GM18870 (cell line): ENCODE measurements around the gene FYCO1.

Experiments
- ATAC-seq: cut with Tn5 transposase; IDR thresholded peaks from one replicate; pipeline ENCODE4 v1.9.1; 2021; ENCODE audit warnings: moderate library complexity; ENCODE audit not compliant: unreplicated experiment

The FYCO1 gene

GRCh38 chr3:45984331-45985312 is 11.0 kb downstream of the FYCO1 start:
- no peak for ATAC-seq

DNA sequence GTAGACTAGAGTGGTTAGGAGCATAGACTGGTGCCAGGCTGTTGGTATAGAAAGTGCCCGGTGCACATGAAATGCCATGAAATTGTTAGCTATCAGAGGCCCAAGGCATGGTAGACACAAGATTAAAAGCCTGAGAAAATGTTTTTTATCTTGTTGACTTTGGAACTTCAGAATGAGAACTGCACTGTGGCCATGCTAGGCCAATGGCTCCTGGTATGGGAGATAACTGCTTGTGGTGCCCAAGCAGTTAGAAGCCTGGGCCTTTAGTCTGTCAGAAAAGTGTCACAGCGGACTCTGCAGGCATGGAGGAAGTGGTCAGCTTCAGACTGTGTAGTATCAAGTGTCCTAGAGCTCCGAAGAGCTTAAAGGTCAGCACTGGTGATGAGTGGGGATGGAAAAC is 11.9 kb downstream of the FYCO1 start:
- no peak for ATAC-seq

DNA sequence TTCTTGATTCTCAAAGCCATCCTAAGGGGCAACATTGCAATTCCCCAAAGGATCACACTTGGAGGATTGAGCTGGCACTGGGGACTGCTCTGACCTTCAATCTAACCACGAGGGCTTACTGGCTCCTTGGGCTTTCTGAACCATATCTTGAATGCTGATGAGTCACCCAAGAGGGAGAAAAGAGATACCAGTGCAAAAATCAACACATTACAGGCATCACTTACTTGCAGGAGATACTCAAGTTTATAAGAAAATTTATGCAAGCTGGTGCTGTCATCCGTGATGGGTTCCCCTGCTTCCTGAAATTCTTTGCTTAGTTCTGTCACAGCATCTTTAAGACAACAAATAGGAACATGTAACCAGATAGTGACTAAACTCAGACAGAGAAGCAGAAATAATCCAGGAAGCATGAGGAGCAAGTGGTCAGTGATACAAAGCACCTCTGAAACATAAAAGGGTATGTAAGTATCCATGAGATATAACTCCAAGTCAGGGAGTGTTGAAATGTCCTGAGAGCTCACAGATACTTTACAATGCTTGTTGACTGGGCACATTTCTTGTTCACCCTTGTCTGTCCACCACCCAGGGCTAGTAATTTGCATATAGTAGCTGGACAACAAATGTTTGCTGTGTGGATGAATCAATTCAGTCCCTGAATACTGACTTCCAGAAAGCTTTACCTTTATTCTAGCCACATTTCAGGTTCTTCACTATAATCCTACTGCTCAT is 14.1 kb downstream of the FYCO1 start:
- ATAC-seq: no peak

- no peak for ATAC-seq
Observed at GRCh38 chr3:45980819-45981218, 14.8 kb downstream of the FYCO1 start.

DNA sequence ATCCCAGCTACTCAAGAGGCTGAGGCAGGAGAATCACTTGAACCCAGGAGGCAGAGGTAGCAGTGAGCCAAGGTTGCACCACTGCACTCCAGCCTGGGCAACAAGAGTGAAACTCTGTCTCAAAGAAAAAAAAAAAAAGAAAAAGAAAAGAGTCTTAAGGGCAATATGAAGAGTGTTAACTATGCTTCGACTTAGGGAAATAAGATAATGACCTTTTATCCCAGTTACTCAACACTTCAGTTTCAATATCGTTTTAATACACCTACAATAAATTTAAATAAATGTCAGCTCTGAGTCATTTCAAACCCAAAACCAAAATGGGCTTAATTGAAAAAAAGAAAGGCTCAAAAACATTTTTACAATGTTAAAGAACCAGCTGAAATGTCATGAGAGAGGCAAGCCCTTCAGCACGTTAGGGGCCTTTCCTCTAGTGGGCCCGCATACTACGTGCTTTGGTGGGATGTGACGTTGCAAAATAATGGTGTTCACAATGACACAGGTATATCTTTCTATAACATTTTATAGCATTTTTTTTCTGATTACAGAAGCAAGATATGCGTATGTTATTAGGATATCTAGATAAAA is 15.3 kb downstream of the FYCO1 start:
- ATAC-seq: no peak

DNA sequence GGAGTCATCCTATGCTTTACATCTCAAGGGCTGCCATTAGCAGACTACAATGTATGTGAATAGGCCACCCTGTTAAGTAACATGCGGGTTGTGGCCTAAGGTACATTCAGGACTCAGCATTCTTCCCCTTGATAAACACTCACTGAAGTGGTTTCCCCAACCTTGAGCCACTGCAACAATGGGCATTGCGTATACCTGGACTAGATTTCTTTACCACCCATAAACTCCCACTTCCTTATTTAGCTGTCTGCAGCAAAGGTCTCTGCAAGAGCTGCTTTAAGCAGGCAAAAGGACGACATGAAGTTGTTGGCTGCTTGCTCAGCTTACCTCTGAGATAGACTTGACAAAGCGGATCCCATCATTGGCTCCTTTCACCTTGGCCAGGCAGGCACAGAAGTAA is 16.2 kb downstream of the FYCO1 start:
- ATAC-seq: no peak

- ATAC-seq: no peak
Observed at GRCh38 chr3:45978006-45978761, 17.4 kb downstream of the FYCO1 start.

DNA sequence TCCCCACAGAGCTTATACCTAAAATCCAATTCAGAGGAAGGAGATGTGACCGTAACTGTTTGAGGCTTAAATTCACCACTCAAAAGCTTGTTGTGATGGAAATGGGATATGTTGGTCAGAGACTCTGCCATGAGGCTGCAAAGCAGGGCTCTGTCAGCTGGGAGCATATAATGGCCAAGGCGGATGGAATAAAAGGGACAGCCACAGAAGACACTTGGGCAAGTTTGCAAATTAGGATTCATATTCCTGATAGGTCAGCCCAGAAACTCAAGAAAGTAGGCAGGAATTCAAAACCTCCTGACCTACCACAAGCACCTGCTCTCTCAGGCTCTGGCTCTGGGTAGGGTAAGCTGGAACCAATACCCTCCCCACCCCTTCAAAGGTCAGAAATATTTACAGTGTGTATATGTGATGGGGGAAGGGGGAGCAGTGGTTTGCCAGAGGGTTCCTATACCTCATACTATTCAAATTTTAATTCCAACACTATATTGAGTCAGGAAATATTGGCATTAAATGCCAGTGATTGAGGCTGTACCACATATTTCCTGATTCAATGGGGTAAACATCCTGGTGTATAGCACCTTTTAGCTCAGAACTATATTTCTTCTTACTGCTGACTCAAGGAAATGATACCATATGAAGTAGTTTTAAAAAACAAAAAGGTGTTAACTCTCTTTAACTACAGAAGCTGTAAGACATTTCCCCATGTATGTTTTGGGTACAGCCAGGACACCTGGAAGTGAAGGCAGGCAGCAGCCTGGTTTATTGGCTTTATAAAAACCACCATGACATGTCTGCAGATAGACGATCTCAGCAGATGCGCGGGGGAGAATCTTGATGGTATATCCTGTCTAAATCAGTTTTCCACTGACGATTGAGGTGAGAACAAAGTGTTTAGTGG is 19.2 kb downstream of the FYCO1 start:
- ATAC-seq: no peak

GRCh38 chr3:45975686-45976085 is 19.9 kb downstream of the FYCO1 start:
- ATAC-seq: no peak

- ATAC-seq: no peak
Observed at GRCh38 chr3:45974686-45975085, 20.9 kb downstream of the FYCO1 start.

DNA sequence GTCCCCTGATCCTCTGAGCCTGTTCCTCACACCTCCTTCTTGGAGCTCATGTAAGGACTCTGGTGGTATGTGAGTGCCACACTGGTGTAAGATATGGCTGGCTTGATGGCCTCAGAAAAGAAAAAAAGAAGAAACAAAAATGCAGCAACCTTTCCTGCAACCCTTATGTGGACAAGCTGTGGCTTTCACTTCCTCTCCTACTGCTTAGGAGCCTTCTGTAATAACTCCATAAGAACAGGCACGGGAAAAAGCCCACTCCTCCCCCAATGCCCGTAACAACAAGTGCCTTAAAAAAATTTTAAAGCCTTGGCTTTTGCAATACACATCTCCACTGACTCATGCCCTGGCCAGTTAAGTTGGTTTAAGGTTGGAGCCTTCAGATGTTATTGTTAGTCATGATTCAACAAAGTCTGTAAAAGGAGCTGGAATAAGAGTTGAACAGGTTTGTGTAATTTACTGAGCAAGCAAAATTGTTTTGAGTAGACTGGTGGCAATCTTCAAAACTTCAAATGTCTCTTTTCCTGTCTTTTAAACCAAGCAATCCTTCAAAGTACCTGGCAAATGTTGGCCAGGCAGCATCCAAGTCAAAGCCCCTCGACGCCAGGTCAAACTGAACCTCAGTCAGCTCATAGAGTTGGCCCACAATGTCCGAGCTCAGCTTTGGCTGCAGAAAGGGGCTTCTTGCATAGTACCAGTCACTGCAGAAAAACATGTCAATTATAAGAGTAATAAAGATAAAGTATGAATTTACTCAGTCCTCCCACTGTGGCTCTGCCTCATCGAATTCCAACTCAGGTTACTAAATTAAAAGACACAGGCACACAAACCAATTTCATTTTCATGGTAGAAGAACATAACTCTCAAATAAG is 22.9 kb downstream of the FYCO1 start:
- ATAC-seq: no peak

GRCh38 chr3:45969953-45970352 is 25.7 kb downstream of the FYCO1 start:
- no peak for ATAC-seq

DNA sequence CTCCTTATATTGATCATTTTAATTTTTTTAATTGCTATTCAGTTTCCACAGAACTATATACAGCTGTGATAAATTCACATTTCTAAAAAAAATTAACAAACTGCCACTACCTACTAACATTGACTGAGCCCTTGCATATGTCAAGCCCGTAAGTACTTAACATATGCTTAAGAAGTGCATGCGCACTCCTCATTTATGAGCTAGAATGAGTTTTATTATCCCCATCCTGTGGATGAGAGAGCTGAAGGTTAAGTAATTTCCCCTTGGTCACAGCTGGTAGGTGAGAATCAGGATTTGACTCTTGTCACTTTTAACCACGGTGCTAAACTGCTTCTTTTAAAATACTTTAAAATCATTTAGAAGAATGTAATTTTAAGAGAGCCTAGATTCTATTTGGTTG is 26.5 kb downstream of the FYCO1 start:
- ATAC-seq: no peak

- no peak for ATAC-seq
Observed at GRCh38 chr3:45968706-45969105, 26.9 kb downstream of the FYCO1 start.

GRCh38 chr3:45968149-45968548 is 27.5 kb downstream of the FYCO1 start:
- ATAC-seq: no peak

DNA sequence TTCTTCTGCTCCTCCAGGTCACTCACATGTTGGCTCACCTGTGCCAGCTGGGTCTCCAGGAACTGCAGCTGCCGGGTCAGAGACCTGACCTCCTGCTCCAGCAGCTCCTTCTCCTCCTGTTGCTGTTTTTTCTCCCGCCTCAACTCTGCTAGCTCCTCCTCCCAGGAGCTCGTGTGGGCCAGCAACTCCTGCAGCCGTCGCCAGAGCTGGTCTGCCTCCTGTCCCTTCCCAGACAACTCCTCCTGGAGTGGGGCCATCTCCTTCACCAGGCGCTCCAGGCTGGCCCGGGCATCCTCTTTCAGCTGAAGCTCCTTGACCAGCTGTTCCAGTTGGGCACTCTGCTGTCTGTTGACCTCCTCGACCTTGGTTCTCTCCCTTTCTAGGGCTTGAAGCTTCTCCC is 27.9 kb downstream of the FYCO1 start:
- no peak for ATAC-seq

DNA sequence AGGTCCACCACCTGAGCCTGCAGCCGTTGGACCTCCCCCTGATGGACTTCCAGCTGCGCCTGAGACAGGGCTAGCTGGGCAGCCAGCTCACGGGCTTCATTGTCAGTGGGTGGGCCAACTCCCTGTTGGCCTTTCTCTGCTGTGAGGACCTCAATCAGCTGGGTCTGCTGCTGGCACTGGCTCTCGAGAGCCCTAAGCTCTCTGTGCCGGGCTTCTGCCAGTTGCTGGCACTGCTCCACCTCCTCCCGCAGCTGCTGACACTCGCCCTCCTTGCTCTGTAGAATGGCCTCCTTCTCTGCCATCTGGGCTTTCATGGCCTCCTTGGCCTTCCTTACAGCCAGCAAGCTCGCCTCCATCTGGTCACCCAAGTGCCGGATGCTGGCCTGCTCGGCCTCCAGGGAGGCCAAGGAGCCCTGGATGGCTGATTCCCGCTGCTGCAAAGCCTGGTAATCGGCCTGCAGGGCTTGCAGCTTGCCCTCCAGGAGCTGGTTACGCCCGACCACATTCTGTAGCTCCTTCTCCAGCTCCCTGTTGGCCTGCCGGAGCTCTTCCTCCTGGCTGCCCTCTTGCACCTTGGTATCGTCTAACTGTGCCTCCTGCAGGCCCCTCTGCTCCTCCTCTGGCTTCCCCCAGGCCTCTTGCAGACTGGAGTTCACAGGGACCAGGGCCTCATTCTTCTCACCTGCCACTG is 28.5 kb downstream of the FYCO1 start:
- no peak for ATAC-seq

DNA sequence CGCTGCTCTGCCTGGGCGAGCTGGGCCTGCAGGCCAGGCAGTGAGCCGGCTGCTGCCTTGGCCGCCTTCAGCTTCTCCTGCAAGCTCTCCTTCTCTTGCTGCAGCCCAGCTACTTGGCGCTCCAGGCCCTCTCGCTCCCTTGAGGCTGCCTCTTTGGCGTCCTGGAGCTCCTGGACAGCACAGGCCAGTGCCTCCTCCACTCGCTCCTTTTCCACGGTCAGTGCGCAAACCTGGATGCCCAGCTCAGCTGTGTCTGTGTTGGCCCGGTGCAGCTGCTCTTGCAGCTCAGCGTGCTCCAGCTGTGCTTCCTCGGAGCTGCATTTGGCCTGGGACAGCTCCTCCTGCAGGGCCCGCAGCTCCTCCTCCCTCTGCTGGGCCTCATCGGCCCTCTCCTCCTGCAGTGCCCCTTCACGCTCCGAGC is 29.2 kb downstream of the FYCO1 start:
- ATAC-seq: no peak
